Measurements from ENCODE around the gene GDPD3. TPM values are rescaled to one million over a fixed set of nuclear protein-coding genes. Genes with fewer than 3 reads are reported as not detected.

The GDPD3 gene
- total RNA-seq, 1 experiment from 2014 or later: 8.4 TPM

DNA sequence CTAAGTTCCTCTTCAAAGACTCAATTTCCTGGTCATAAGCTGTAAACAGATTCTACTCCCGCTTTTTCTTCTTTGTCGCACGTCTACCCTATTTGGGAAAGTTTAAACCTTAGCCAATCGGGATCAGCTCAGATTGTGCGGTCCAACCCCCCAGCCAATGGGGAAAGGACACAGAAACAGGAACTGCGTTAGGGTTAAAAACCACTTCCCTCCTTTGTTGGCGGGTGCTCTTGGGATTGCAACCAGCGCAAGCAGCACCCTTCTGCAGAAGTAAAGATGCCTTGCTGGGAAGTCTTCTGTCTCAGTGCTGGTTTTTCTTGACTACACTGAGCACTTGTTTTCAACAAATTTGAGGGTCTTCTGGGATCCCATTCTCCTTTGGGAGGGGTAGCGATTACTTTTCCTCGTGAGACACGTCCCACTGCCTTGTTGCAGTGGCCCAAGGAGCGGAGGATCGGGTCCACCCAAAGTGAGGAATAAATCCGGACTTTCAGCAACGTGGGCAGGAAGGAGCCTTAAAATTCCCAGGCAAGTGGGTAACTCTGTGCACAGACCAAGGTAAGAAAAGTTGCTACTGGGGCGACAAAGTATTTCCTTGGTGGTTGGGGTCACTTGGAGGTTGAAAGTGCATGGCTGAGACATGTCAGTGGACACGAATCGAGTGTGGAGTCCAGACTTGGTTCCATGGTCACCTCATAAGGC lies 16.3 kb downstream of the GDPD3 start:
- intact Hi-C loops (cut with micrococcal nuclease; ENCODE audit: unreplicated experiment): no loop called here
- Mint-ChIP-seq H3K27ac (ENCODE audit: unreplicated experiment) (peak overlapping the region; percentile 85), H3K4me1 (ENCODE audit: low read depth, unreplicated experiment) (peaks cover 18% of the 10 kb centered on the region), H3K9me3 (ENCODE audit: unreplicated experiment) (peaks cover 11% of the 10 kb centered on the region), H3K36me3 (ENCODE audit: insufficient read depth, unreplicated experiment) (peaks cover 23% of the 10 kb centered on the region), H3K4me3 (ENCODE audit: unreplicated experiment) (peak overlapping the region; percentile 64), H3K27me3 (ENCODE audit: insufficient read depth, unreplicated experiment) (no peaks in the 10 kb centered on the region)
- Histone ChIP-seq H3K27me3 (replicated peaks; ENCODE audit: control insufficient read depth, insufficient read depth, low read length) (no peaks in the 10 kb centered on the region), H3K4me1 (peaks cover 21% of the 10 kb centered on the region), H3K36me3 (ENCODE audit: control insufficient read depth, insufficient read depth, low read length) (no peaks in the 10 kb centered on the region), H3K9me3 (peaks cover 19% of the 10 kb centered on the region), H3K4me3 (ENCODE audit: low read depth, low read length) (no peak overlapping the region)
- no peak for DNase-seq
- POLR2A ChIA-PET: no interaction called here
- TF ChIP-seq, protein P1, sequence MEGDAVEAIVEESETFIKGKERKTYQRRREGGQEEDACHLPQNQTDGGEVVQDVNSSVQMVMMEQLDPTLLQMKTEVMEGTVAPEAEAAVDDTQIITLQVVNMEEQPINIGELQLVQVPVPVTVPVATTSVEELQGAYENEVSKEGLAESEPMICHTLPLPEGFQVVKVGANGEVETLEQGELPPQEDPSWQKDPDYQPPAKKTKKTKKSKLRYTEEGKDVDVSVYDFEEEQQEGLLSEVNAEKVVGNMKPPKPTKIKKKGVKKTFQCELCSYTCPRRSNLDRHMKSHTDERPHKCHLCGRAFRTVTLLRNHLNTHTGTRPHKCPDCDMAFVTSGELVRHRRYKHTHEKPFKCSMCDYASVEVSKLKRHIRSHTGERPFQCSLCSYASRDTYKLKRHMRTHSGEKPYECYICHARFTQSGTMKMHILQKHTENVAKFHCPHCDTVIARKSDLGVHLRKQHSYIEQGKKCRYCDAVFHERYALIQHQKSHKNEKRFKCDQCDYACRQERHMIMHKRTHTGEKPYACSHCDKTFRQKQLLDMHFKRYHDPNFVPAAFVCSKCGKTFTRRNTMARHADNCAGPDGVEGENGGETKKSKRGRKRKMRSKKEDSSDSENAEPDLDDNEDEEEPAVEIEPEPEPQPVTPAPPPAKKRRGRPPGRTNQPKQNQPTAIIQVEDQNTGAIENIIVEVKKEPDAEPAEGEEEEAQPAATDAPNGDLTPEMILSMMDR (IDR thresholded peaks at IDR 0.05; ENCODE audit: insufficient read depth in 1 of 2, low read depth in 1 of 2, low read length in 1 of 2, severe bottlenecking in 1 of 2, unreplicated experiment in 1 of 2): no peak
- BruUV-seq (replicated peaks): no TSS peak
- CTCF ChIA-PET: no interaction called here

DNA sequence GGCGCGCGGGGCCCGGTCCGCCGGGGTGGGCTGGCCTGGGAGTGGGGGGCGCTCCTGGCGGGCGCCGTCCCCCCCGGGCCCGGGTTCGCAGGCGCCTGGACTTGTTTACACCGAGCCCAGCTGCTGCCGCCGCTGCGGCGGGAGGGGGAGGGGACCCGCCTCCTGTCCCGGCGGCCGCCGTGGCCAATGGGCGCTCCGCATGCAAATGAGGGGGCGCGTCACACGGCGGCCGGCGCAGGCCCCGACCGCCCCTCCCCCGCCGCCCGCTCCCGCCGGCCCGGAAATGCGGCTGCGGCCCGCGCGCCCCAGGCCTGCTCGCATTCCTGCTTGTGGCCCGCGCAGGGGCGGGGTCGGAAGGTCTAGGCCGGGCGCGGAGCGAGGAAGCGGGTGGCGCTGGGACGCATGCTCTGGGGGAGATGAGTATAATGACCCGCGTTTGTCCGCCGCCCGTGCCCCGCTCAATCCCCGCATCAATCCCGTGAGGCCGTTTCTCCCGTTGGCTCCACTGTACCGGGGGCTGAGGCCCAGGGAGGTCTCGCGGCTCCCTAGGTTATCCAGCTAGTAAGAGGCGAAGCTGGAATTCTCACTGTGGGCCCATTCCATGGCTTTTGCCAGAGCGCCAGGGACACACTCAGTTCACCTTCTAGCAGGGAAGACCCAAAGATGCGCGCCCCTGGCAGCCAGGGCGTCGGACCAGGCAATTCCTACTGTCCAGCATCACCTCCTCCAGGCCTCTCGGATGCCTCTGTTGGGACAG lies 17.1 kb downstream of the GDPD3 start, which contains the start of gene YPEL3:
TSS of gene YPEL3 (minus strand) at position 109 of the 757 bp plus-strand sequence. CDS start 731 bp downstream, outside the sequence.
- ChIA-PET CTCF (no interaction called here), POLR2A (interaction anchor here (0.6 kb wide), 1 partner anchor 313 kb away, joined by 3 read pairs; no protein-coding TSS in a partner anchor)
- intact Hi-C loops (cut with micrococcal nuclease; ENCODE audit: unreplicated experiment): no loop called here
- peak within 1 kb of the TSS; percentile 85 for H3K27ac Mint-ChIP-seq (ENCODE audit: unreplicated experiment)
- no peaks in the 10 kb centered on the region for H3K27me3 Mint-ChIP-seq (ENCODE audit: insufficient read depth, unreplicated experiment)
- peaks cover 25% of the 10 kb centered on the region for H3K36me3 Mint-ChIP-seq (ENCODE audit: insufficient read depth, unreplicated experiment)
- Histone ChIP-seq H3K27me3 (replicated peaks; ENCODE audit: control insufficient read depth, insufficient read depth, low read length) (no peaks in the 10 kb centered on the region), H3K4me3 (ENCODE audit: low read depth, low read length) (peak within 1 kb of the TSS; percentile 45), H3K9me3 (peaks cover 19% of the 10 kb centered on the region), H3K4me1 (peaks cover 21% of the 10 kb centered on the region), H3K36me3 (ENCODE audit: control insufficient read depth, insufficient read depth, low read length) (no peaks in the 10 kb centered on the region)
- TF ChIP-seq, protein P1 (IDR thresholded peaks at IDR 0.05; ENCODE audit: insufficient read depth in 1 of 2, low read depth in 1 of 2, low read length in 1 of 2, severe bottlenecking in 1 of 2, unreplicated experiment in 1 of 2): no peak
- peaks cover 11% of the 10 kb centered on the region for H3K9me3 Mint-ChIP-seq (ENCODE audit: unreplicated experiment)
- BruUV-seq (replicated peaks): TSS peak; percentile 88
- H3K4me1 Mint-ChIP-seq (ENCODE audit: low read depth, unreplicated experiment): peaks cover 18% of the 10 kb centered on the region
- peak within 1 kb of the TSS; percentile 72 for H3K4me3 Mint-ChIP-seq (ENCODE audit: unreplicated experiment)
- DNase-seq: peak; percentile 90 to 93
